ENCODE measurements around the gene HNRNPA3. TPM values are rescaled to one million over a fixed set of nuclear protein-coding genes. Genes with fewer than 3 reads are reported as not detected.

HNRNPA3 gene
- total RNA-seq, 1 donor from 2014 or later: 339 TPM

DNA sequence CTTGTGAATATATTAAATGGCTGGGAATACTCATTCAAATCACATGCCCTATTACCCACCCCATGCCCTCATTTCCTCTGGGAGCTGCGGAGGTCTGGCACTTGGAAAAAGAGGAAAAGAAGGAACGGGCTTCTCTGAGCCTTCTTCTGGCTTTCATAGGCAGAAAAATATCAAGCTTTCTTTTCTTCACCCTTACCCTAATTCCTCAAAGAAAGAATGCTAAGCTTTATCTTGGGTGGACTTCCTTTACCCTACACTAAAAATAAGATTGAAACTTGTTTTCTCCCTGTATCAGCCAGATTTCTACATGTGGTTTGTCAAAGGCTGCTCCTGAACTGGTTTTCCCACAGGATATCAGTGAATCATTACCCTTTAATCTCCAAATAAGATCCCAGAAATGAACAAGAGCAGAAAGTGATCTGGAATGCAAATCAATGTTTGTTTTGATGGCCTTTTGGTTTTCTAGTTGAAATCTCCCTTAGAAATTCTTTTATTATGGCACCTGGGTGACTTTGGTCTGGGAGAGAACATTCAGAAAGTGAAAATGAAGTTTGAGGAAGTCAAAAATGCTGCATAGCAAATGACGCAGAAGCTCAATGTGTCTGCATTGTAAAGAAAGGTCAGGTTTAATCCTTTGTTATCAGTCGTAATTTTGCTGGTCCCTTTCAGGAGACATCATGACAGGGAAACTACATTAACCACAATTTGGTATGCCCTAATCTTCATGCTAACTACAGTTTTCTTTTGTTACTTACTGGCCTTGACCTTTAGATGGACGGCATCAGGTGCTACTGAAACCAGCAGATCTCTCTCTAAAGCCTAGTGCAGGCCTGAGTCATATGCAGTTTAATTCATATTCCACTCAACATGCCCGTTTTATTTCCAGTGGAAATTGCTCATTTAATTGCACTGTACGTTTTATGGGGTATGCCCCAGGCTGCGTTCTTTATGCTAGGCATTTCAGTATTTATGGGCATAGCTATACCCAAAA, 46.6 kb upstream of the HNRNPA3 start:
- Mint-ChIP-seq H3K27me3 (no peaks in the 10 kb centered on the region), H3K27ac (peak overlapping the region; percentile 46), H3K36me3 (ENCODE audit: insufficient read depth) (no peaks in the 10 kb centered on the region), H3K9me3 (ENCODE audit: low read depth) (no peaks in the 10 kb centered on the region), H3K4me3 (ENCODE audit: low read depth) (peak overlapping the region; percentile 2), H3K4me1 (ENCODE audit: low read depth) (peaks cover 37% of the 10 kb centered on the region)
- no peak for DNase-seq (ENCODE audit: low spot score, unreplicated experiment)
- TF ChIP-seq, protein P1, sequence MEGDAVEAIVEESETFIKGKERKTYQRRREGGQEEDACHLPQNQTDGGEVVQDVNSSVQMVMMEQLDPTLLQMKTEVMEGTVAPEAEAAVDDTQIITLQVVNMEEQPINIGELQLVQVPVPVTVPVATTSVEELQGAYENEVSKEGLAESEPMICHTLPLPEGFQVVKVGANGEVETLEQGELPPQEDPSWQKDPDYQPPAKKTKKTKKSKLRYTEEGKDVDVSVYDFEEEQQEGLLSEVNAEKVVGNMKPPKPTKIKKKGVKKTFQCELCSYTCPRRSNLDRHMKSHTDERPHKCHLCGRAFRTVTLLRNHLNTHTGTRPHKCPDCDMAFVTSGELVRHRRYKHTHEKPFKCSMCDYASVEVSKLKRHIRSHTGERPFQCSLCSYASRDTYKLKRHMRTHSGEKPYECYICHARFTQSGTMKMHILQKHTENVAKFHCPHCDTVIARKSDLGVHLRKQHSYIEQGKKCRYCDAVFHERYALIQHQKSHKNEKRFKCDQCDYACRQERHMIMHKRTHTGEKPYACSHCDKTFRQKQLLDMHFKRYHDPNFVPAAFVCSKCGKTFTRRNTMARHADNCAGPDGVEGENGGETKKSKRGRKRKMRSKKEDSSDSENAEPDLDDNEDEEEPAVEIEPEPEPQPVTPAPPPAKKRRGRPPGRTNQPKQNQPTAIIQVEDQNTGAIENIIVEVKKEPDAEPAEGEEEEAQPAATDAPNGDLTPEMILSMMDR (IDR thresholded peaks at IDR 0.05; ENCODE audit: unreplicated experiment): no peak

DNA sequence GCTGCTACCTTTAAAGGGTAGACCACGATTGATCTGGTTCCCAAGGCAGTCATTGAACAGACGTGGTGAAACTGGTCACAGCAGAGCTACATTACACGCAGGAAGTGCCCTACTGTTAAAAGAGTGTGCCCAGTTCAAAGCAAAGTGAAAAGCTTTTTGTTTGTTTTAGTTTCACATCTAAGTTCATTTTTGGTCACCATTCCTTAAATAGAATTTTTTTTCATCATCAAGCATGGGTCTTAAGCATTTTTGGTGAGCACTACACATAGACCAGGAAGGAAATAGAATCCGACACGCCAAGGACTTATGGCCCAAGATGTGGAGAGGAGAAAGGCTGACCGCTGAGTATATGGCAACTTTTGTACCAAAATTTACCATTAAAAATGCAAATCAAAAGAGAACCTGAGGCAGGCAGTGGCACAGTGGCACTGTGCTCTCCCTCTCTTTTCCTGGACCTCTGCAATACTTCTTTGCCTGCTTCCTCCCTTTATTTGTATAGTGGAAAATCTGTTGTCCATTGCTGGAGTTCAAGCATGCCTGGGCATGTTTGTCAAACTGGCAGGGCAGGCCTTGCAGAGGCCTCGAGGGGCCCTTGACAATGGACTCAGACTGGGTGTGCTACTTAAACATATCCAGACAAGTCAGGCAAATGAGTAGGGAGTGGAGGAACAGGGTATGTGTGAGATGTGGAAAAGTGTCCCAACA, 42.6 kb upstream of the HNRNPA3 start:
- no peaks in the 10 kb centered on the region for H3K36me3 Mint-ChIP-seq (ENCODE audit: insufficient read depth)
- no peak for DNase-seq (ENCODE audit: low spot score, unreplicated experiment)
- peak overlapping the region; percentile 81 for H3K27ac Mint-ChIP-seq
- no peak overlapping the region for H3K4me3 Mint-ChIP-seq (ENCODE audit: low read depth)
- TF ChIP-seq, protein P1 (IDR thresholded peaks at IDR 0.05; ENCODE audit: unreplicated experiment): no peak
- H3K9me3 Mint-ChIP-seq (ENCODE audit: low read depth): no peaks in the 10 kb centered on the region
- H3K4me1 Mint-ChIP-seq (ENCODE audit: low read depth): peaks cover 38% of the 10 kb centered on the region
- H3K27me3 Mint-ChIP-seq: no peaks in the 10 kb centered on the region

DNA sequence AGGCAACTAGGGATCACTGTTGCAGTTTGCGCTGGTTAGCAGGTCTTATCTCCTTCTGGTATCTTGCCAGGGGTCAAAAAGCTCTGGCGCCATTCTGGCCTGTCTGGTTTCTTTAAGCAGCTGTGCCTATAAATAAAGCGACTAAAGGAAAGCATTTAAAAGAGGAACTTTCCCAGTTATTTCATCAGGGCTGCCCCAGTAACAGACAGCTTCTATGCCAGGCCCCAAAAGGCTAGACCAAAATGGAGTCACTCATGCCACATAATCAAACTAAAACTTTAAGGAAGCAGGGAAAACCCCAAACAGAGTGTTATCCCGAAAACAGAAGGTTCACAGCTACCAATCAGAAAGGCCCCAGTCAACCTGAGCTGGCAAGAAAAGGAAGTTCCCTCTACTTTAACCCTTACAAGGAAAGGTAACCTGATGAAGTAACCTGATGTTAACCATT, 41.2 kb upstream of the HNRNPA3 start:
- H3K9me3 Mint-ChIP-seq (ENCODE audit: low read depth): no peaks in the 10 kb centered on the region
- H3K27me3 Mint-ChIP-seq: no peaks in the 10 kb centered on the region
- H3K4me1 Mint-ChIP-seq (ENCODE audit: low read depth): peaks cover 32% of the 10 kb centered on the region
- no peak for DNase-seq (ENCODE audit: low spot score, unreplicated experiment)
- H3K27ac Mint-ChIP-seq: no peak overlapping the region
- H3K36me3 Mint-ChIP-seq (ENCODE audit: insufficient read depth): no peaks in the 10 kb centered on the region
- TF ChIP-seq, protein P1 (IDR thresholded peaks at IDR 0.05; ENCODE audit: unreplicated experiment): no peak
- no peak overlapping the region for H3K4me3 Mint-ChIP-seq (ENCODE audit: low read depth)

DNA sequence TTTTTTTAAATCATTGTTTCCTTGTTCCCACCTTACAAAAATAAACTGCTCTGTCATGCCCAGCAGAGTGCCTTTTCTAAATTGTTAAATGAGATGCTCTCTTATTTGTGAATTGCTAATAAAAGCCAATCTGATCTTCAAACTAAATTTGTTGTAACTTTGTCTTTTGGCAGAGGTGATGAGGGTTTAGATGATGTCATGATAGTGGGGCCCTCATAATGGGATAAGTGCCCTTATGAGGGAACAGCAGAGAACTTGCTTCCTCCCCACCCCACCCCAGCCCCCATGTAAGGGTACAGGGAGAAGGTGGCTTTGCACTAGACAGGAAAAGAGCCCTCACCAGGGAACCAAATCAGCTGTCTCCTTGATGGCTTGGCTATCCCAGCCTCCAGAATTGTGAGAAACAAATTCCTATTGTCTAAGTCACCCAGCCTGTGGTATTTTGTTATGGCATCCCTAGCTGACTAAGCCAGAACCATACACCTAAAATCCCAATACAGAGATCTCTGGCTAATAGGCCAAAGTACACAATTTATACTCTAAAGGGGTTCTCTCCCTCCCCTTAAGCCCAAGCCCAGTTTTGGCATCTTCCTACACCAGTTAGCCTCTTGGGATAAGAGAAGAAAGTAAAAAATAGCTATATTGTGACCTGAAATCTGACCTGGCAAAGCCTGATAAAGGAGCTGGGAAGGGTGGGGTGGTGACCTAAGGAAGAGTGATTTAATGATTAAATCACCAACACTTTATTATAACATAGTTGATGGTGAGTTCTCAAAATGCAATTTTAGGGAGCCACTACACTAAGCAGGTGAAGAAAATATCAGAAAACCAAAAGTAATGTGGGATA, 40.3 kb upstream of the HNRNPA3 start:
- Mint-ChIP-seq H3K4me1 (ENCODE audit: low read depth) (peaks cover 28% of the 10 kb centered on the region), H3K27ac (no peak overlapping the region), H3K9me3 (ENCODE audit: low read depth) (no peaks in the 10 kb centered on the region), H3K4me3 (ENCODE audit: low read depth) (no peak overlapping the region), H3K27me3 (no peaks in the 10 kb centered on the region), H3K36me3 (ENCODE audit: insufficient read depth) (no peaks in the 10 kb centered on the region)
- DNase-seq (ENCODE audit: low spot score, unreplicated experiment): no peak
- TF ChIP-seq, protein P1 (IDR thresholded peaks at IDR 0.05; ENCODE audit: unreplicated experiment): no peak
